ENCODE measurements around the gene FAM161B. TPM values are rescaled to one million over a fixed set of nuclear protein-coding genes. Genes with fewer than 3 reads are reported as not detected.
A peak's percentile ranks its signal among the peaks of the same experiment; 100 is the strongest.
"Not testable (repeated sequence)": the region's sequence is repeated elsewhere in the genome, so short reads cannot be mapped to it uniquely, and the experiment has no call there.

FAM161B gene
- polyA plus RNA-seq, 1 donor from 2014 or later, result 2.4 TPM

DNA sequence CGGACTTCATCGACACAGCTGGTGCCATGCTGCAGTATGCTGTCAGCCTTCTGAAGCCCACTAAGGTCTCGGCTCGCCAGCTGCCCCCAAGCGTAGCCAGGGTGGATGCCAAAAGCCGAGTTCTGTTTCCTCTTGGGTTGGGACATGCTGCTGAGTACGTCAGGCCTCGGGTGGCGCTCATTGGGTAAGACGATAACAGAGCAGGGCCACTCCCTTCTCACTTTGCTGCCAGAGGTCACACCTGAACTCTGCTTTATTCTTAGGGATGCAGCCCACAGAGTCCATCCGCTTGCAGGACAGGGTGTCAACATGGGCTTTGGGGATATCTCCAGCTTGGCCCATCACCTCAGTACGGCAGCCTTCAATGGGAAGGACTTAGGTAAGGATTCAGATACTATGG lies 11.3 kb upstream of the FAM161B start:
- H3K27me3 Mint-ChIP-seq, result no peaks in the 10 kb centered on the region
- no peak overlapping the region for H3K4me3 Mint-ChIP-seq
- H3K36me3 Mint-ChIP-seq, result peaks cover 13% of the 10 kb centered on the region
- H3K27ac Mint-ChIP-seq, result no peak overlapping the region
- H3K9me3 Mint-ChIP-seq, result no peaks in the 10 kb centered on the region
- H3K4me1 Mint-ChIP-seq, result peaks cover 0 to 4% (median 0%) of the 10 kb centered on the region in 3 donors

- no peak overlapping the region for H3K4me3 Mint-ChIP-seq
- H3K27ac Mint-ChIP-seq, result no peak overlapping the region
- H3K36me3 Mint-ChIP-seq, result peaks cover 9% of the 10 kb centered on the region
- no peaks in the 10 kb centered on the region for H3K9me3 Mint-ChIP-seq
- no peaks in the 10 kb centered on the region for H3K27me3 Mint-ChIP-seq
- no peaks in the 10 kb centered on the region for H3K4me1 Mint-ChIP-seq
These were observed 8.7 kb upstream of the FAM161B start for GRCh38 chr14:73958591-73958990.

- Mint-ChIP-seq H3K9me3 (no peaks in the 10 kb centered on the region), H3K4me1 (peaks cover 7 to 9% (median 7%) of the 10 kb centered on the region in 3 donors), H3K36me3 (peaks cover 3% of the 10 kb centered on the region), H3K4me3 (peak overlapping the region in 1 of 4 donors; percentile 23), H3K27me3 (no peaks in the 10 kb centered on the region), H3K27ac (no peak overlapping the region)
These were observed 5.8 kb upstream of the FAM161B start for GRCh38 chr14:73955674-73956073.

DNA sequence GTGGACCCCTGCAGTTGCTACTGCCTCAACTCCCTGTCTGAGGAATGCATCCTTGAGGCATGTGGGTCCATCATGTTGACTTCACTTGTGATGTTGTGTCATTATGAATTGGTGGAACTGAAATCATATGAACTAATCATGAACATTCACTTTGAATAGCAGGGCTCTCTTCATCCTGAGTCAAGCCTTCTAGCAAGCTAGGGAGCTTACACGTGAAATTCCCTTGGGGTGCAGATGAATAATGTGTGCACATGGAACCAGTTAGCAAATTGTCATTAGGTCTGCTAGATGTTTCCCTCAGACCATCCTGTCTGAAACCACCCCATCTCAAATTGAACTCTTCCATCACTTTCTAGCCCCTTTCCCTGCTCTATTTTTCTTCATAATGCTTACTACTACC lies 3.8 kb upstream of the FAM161B start:
- Mint-ChIP-seq H3K4me1 (peaks cover 13 to 18% (median 16%) of the 10 kb centered on the region in 3 donors), H3K27ac (no peak overlapping the region), H3K9me3 (no peaks in the 10 kb centered on the region), H3K27me3 (no peaks in the 10 kb centered on the region), H3K36me3 (no peaks in the 10 kb centered on the region), H3K4me3 (peak overlapping the region in 1 of 4 donors; percentile 13)

DNA sequence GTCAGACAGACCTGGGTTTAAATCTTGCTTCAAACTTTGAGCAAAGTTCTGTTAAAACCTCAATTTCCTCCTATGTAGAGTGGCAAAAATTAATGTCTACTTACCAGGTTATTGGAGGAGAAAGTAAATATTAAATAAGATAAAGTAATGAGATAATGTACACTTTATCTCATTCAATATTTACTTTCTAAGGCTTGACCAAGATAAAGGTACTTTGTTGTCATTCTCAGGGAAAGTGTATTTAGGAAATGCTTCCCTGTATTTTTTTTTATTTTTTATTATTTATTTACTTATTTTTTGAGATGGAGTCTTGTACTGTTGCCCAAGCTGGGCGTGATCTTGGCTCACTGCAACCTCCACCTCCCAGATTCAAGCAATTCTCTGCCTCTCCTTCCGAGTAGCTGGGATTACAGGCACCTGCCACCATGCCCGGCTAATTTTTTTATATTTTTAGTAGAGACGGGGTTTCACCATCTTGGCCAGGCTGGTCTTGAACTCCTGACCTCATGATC lies 4.7 kb downstream of the FAM161B start:
- H3K4me1 Mint-ChIP-seq, result peaks cover 6 to 14% (median 8%) of the 10 kb centered on the region in 3 donors
- H3K27me3 Mint-ChIP-seq, result no peaks in the 10 kb centered on the region
- no peaks in the 10 kb centered on the region for H3K36me3 Mint-ChIP-seq
- no peaks in the 10 kb centered on the region for H3K9me3 Mint-ChIP-seq
- H3K4me3 Mint-ChIP-seq, result no peak overlapping the region
- H3K27ac Mint-ChIP-seq, result no peak overlapping the region

GRCh38 chr14:73944432-73945158 lies 5.3 kb downstream of the FAM161B start:
- H3K9me3 Mint-ChIP-seq, result no peaks in the 10 kb centered on the region

DNA sequence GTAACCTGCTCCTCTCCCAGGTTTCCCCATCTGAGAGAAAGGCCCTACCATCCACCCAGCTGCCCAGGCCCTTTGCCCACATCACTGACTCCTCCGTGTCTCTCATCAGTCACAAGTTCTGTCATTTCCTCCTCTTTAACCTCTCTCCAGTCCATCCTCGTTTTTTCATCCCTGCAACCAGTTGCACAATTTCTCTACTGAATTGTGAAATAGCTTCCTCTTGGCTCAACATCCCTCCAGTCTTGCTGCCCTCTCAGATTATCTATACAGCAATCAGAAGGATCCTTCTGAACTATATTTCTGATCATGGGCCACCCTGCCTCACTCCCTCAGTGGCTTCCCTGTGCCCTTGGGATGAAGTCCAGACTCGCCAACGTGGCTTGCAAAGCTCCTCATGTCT lies 6.8 kb downstream of the FAM161B start:
- H3K27me3 Mint-ChIP-seq, result no peaks in the 10 kb centered on the region
- H3K9me3 Mint-ChIP-seq, result no peaks in the 10 kb centered on the region
- H3K36me3 Mint-ChIP-seq, result no peaks in the 10 kb centered on the region
- peaks cover 2 to 5% (median 3%) of the 10 kb centered on the region in 3 donors for H3K4me1 Mint-ChIP-seq
- H3K4me3 Mint-ChIP-seq, result no peak overlapping the region
- H3K27ac Mint-ChIP-seq, result no peak overlapping the region

More at GRCh38 chr14:73944432-73945158, 5.3 kb downstream of the FAM161B start:
- Mint-ChIP-seq H3K4me1 (peaks cover 3 to 8% (median 4%) of the 10 kb centered on the region in 3 donors), H3K27ac (no peak overlapping the region), H3K4me3 (no peak overlapping the region), H3K36me3 (no peaks in the 10 kb centered on the region), H3K27me3 (no peaks in the 10 kb centered on the region)

DNA sequence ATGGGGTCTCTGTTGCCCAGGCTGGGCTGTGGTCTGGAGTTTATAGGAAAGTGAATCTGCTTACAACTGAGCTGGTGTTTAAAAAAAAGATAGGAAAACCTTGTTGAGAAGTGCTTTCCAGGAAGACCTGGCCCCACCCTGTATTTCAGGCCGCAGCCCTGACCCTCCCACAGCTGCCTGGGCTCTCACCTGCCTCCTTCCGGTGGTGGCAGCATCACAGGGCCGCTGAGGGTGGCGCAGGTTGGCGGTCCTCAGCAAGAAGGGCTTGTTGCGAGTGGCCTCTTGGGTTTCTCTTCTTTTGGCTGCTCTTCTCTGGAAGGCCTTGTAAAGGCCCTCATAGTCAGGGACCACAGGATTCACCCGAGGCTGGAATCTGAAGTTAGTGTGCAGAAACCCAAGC lies 7.7 kb downstream of the FAM161B start:
- H3K27me3 Mint-ChIP-seq, result no peaks in the 10 kb centered on the region
- H3K27ac Mint-ChIP-seq, result no peak overlapping the region
- no peaks in the 10 kb centered on the region for H3K36me3 Mint-ChIP-seq
- H3K4me1 Mint-ChIP-seq, result no peaks in the 10 kb centered on the region
- H3K4me3 Mint-ChIP-seq, result no peak overlapping the region
- no peaks in the 10 kb centered on the region for H3K9me3 Mint-ChIP-seq

- H3K4me3 Mint-ChIP-seq, result no peak overlapping the region
- no peaks in the 10 kb centered on the region for H3K27me3 Mint-ChIP-seq
- H3K4me1 Mint-ChIP-seq, result no peaks in the 10 kb centered on the region
- H3K36me3 Mint-ChIP-seq, result no peaks in the 10 kb centered on the region
- H3K9me3 Mint-ChIP-seq, result no peaks in the 10 kb centered on the region
- peak overlapping the region in 1 of 3 donors; percentile 63 for H3K27ac Mint-ChIP-seq
These were observed 12.9 kb downstream of the FAM161B start for GRCh38 chr14:73937012-73937411.

- H3K27me3 Mint-ChIP-seq, result no peaks in the 10 kb centered on the region
- peak overlapping the region in 1 of 3 donors; percentile 27 for H3K27ac Mint-ChIP-seq
- H3K36me3 Mint-ChIP-seq, result peaks cover 1% of the 10 kb centered on the region
- H3K9me3 Mint-ChIP-seq, result no peaks in the 10 kb centered on the region
- H3K4me3 Mint-ChIP-seq, result no peak overlapping the region
- H3K4me1 Mint-ChIP-seq, result no peaks in the 10 kb centered on the region
These were observed 13.3 kb downstream of the FAM161B start for GRCh38 chr14:73936548-73936947.

DNA sequence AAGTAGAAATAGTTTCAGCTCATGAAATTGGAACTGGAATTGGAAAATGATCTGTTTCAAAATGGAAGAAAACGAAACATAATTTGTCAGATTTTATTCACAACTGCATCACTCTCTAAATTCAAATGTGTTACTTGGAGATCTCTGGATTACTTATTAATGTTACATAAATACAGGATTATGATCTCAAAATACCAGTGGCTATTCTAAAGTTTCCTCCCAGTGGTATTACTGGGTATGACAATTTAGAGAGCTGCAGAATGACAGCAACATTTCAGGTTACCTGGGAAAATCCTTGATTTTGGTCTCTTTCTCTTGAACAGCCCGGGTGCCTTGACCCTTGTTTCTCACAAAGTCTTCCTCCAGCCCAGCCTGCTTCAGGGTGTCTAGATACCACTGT lies 14.2 kb downstream of the FAM161B start:
- Mint-ChIP-seq H3K27ac (no peak overlapping the region), H3K4me3 (no peak overlapping the region), H3K27me3 (no peaks in the 10 kb centered on the region), H3K9me3 (no peaks in the 10 kb centered on the region), H3K4me1 (no peaks in the 10 kb centered on the region), H3K36me3 (peaks cover 2% of the 10 kb centered on the region)

DNA sequence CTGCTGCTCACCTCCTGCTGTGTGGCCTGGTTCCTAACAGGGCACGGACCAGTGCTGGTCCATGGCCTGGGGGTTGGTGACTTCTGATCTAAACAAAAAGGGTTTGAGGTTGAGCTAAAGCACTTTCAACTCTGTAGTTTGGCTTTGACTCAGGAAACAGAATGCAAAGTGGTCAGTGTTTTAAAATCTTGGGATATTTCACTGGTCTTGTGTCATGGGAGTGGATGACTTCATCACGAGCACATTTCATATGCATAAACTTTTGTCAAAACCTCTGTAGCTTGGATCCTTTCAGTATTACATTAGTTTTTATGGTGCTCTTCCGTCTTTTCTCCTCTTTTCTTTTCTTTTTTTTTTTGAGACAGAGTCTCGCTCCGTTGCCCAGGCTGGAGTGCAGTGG lies 25.6 kb downstream of the FAM161B start:
- Mint-ChIP-seq H3K36me3 (peaks cover 11% of the 10 kb centered on the region), H3K4me1 (peaks cover 0 to 1% (median 0%) of the 10 kb centered on the region in 3 donors), H3K9me3 (no peaks in the 10 kb centered on the region), H3K4me3 (peak overlapping the region in 1 of 4 donors; percentile 60), H3K27me3 (no peaks in the 10 kb centered on the region), H3K27ac (no peak overlapping the region)

GRCh38 chr14:73919457-73919856 lies 30.4 kb downstream of the FAM161B start:
- H3K27ac Mint-ChIP-seq, H3K27me3 Mint-ChIP-seq, H3K9me3 Mint-ChIP-seq, H3K4me1 Mint-ChIP-seq, H3K4me3 Mint-ChIP-seq: not testable (repeated sequence)
- peaks cover 14% of the 10 kb centered on the region for H3K36me3 Mint-ChIP-seq

DNA sequence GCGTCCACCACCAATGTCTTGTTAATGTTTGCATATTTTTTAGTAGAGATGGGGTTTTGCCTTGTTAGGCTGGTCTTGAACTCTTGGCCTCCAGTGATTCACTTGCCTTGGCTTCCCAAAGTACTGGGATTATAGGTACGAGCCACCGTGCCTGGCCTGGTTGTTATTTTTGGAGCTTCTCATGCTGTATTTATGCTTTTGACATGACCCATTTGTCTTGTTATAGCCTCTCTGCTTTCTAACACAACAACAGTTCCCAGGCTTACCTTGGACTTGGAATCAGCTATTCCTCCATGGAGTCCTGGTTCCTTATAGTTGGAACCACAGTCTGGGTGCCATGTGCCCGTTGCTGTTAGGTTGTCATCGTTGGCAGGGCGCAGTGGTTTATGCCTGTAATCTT lies 33.6 kb downstream of the FAM161B start:
- no peak overlapping the region for H3K27ac Mint-ChIP-seq
- peaks cover 22% of the 10 kb centered on the region for H3K36me3 Mint-ChIP-seq

GRCh38 chr14:73913256-73913655 lies 36.6 kb downstream of the FAM161B start:
- Mint-ChIP-seq H3K9me3 (peaks cover 0 to 5% (median 1%) of the 10 kb centered on the region in 3 donors), H3K4me1 (peaks cover 0 to 3% (median 0%) of the 10 kb centered on the region in 3 donors), H3K27me3 (no peaks in the 10 kb centered on the region), H3K36me3 (peaks cover 25% of the 10 kb centered on the region), H3K27ac (no peak overlapping the region), H3K4me3 (no peak overlapping the region)

More for the DNA sequence above, 33.6 kb downstream of the FAM161B start:
- Mint-ChIP-seq H3K9me3 (peaks cover 0 to 1% (median under 1%) of the 10 kb centered on the region in 3 donors), H3K27me3 (no peaks in the 10 kb centered on the region), H3K4me3 (no peak overlapping the region), H3K4me1 (peaks cover 0 to 3% (median 0%) of the 10 kb centered on the region in 3 donors)

- peaks cover 0 to 5% (median 1%) of the 10 kb centered on the region in 3 donors for H3K9me3 Mint-ChIP-seq
- peaks cover 23% of the 10 kb centered on the region for H3K36me3 Mint-ChIP-seq
- H3K27ac Mint-ChIP-seq, result peak overlapping the region in 1 of 3 donors; percentile 12
- H3K27me3 Mint-ChIP-seq, result no peaks in the 10 kb centered on the region
- no peaks in the 10 kb centered on the region for H3K4me1 Mint-ChIP-seq
- no peak overlapping the region for H3K4me3 Mint-ChIP-seq
These were observed 40.2 kb downstream of the FAM161B start for GRCh38 chr14:73909681-73910080.
